HG02759 (cell line): ENCODE results near the gene ALG9.

Experiments
- ATAC-seq: cut with Tn5 transposase; IDR thresholded peaks from one replicate; pipeline ENCODE4 v1.9.1; 2021; ENCODE audit warnings: mild to moderate bottlenecking, moderate library complexity; ENCODE audit not compliant: unreplicated experiment

ALG9 gene

DNA sequence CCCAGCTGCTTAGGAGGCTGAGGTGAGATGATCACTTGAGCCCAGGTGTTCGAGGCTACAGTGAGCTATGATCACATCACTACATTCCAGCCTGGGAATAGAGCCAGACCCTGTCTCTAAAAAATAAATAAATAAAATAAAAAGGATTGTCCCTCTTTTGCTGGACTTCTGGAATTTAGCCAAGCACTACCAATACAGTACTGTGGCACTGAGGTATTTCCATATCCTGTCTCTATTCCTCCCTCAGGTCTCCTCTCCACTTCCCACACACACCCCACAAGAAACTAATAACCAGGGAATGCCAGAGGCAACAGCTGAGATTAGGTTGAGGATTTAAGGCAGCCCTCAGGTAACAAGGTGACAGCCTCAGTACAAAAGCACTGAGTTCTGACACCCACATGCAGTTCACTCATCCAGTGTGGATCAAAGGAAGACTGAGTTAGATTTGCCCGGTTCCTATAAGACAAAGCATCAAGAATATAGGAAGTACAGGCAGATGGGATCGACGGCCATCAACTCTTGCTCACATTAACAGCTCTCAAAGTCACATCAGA lies 100.7 kb downstream of the ALG9 start:
- no peak for ATAC-seq

DNA sequence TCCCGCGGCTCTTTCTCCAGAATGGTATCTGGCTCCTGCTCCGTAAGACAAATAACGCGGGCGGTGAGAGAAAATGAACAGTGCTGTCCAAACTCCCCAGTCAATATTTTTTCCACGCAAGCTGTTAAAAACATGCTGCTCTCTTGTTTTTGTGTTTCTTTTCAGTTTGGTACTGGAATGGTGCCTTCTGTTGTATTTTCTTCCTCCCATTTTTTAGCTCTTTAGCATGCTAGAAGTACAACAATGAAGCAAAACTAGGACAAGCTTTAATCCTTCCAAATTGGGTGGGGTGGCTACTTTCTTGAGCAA lies 104.6 kb downstream of the ALG9 start:
- no peak for ATAC-seq

DNA sequence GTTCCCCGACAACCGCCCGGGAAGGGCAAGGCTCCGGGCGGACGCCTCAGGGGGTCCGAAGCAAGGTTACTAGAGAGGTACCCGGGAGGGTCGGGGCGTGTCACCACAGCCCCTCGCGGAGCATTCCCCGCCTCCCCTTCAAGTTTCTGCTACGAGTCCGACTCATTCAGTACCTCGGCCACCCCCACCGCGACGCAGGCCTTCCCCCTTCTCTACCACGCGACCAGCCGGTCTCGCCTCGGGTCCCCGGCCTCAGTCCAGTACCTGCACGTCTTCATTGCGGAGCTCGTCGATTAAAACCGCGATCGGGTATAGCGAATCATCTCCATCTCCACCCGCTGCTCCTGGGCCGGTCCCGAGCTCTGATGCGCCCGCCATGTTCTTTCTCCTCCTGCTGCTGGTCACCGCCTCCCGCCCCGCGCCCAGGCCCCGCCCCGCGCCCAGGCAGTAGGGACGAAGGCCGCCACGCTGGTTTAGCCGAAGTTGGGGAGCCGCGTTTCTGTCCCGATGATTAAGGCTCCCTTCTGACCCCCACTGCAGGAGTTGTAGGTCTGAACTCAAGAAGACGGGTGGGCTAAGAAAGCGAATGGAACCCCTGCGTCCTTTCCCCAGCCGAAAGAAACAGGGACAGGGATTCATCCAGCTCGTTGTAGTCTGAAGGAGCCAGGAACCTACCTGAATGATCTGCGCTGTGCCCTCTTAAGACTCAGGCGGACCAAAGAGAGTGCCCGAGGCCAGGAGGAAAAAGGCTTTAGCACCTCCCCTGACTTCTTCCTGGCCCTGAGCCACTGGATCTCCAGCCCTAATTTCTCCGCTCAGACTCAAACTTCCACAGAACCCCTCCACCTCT lies 105.2 kb downstream of the ALG9 start, which contains the start of gene PPP2R1B:
Gene PPP2R1B (minus strand): TSS at position 406 of the 850 bp plus-strand sequence. CDS start 28 bp downstream, at position 378.
- peak; percentile 92 for ATAC-seq

DNA sequence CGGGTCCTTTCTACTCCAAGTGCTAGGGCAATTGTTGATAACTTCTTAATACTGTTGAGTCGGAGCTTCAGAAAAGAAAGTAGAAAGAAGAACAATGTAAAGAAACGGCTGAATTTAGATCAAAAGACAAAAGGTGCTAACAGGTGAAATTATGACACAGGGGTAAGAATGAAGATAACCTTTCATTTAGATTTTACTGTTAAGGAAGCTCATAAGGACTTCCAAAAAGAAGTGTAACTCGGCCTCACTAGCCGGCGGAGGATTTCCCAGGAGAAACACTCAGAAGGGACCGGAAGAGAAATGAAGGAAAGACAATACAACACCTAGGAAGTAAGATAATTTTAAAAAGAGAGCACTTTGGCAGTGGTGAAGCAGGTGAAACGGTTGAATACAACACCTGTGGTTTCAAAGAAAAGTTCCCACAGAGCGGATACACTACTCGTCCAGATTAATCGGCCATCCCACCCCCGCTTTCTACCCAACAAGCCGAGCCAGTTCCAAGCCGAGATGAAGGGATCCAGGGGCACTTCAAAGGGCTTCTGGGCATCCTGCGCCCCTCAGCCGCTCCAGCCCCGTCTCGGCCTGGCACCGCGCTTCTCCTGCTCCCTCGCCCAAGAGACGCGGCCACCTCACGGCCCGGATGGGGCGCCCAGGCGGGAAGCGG lies 105.9 kb downstream of the ALG9 start:
- ATAC-seq, result peak; percentile 45

DNA sequence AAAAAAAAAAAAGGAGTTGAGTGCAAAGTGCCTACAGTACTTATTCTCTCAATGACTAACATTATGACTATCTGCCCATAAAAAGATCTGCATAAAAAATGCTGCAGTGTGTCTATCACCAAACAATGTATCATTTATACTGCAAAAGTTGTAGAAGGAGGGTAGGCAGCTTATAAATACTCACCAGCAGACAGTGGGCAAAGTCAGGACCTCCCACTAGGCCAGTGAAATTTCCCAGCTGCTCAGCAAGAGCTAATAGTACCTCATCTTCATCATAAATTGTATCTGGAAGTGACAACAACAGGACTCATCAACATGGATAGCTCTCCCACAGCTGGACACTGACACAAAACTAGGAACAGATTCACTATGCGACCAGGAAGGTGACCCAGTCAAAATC lies 106.8 kb downstream of the ALG9 start:
- ATAC-seq, result no peak

DNA sequence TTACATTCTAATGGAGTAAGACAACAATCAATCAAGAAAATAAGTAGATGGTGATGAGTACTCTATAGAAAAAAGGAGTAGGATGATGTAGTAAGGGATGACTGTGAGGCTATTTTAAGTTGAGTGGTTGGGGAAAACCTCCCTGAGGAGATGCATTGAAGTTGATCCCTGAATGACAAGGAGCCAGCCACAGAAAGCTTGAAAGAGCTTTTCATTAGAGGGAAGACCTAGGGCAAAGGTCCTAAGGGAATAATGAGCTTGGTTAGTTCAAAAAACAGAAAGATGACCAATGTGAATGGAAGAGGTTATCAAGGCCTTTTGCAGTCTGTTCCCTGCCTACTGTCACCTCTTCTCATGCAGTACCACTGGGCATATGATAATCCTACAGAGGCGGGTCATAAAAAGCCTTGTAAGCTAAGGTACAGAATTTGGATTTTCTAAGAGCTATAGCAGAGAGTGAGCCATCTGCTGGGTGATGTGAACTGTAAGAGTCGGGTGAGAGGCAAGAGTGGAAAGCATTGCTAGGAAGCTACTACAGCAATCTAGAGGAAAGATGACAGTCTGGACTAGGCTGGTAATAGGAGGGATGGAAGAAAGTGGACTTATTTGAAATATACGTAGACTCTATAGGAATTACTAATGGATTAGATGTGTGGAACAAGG lies 108.3 kb downstream of the ALG9 start:
- no peak for ATAC-seq

DNA sequence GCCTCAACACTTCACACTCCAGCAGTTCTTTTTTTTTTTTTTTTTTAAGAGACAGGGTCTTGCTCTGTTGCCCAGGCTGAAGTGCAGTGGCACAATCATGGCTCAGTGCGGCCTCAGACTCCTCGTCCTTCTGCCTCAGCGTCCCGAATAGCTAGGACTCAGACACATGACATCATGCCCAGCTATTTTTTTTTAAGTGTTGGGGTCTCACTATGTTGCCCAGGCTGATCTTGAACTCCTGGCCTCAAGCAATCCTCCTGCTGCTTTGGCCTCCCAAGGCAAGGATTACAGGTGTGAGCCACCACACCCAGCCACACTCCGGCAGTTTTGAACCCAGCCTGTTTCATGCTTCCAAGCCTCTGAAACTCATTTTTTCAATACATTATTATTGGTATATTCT lies 108.9 kb downstream of the ALG9 start:
- no peak for ATAC-seq

DNA sequence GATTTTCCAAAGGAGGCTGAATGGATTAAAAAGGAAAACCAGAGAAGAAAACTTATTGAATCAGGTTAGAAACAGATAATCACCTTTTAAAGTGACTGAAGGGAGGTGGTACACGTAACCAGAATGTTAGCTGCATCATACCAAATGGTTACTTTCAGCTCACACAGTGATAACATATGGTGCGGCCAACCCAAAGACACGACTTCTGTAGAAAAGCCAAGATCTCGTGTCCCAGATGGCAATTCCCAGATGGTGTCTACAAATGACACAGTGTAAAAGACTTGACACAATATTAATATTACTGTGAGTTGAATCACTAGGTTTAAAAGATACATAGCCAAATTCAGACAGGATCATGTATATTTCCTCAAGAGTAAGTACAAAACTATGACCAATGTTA lies 110.3 kb downstream of the ALG9 start:
- ATAC-seq, result no peak

DNA sequence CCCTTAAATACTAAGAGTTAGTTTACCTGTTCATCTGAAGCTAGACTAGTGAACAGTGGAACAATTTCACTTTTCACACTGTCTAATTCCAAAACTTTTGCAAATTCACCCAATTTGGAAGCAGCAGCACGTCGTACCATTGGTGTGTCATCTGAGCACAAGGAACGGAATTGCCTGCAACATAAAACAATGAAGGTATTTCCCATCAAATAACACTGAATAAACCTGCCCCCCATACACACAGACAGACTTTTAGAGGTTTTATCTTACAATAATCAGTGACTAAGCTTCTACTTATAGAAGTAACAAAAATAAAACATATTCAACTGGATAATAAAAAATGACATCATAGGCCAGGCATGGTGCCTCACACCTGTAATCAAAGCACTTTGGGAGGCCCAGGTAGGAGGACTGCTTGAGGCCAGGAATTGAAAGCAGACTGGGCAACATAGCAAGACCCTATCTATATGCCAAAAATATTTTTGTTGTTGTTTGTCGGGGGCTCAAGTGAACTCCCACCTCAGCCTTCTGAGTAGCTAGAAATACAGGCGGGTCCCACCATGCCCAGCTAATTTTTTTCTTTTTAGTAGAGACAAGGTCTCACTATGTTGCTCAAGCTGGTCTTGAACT lies 111.5 kb downstream of the ALG9 start:
- no peak for ATAC-seq

DNA sequence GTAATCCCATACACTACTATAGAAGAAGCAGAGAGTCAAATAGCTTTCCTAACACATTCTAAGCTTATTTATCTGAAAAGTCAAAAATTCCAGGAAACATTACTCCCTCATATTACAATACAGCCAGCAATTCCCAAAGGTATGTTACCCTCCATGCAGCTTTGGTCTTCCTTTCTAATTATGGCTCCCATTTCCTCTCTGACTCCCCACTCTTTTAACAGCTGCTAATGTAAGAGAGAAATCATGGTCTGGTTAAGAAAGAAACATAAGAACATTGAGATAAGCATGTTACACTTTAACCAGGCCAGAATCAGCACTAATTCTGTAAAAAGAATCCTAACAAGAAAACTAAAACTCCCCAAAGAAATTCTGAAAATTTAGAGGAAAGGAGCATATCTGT lies 112.0 kb downstream of the ALG9 start:
- ATAC-seq, result no peak

DNA sequence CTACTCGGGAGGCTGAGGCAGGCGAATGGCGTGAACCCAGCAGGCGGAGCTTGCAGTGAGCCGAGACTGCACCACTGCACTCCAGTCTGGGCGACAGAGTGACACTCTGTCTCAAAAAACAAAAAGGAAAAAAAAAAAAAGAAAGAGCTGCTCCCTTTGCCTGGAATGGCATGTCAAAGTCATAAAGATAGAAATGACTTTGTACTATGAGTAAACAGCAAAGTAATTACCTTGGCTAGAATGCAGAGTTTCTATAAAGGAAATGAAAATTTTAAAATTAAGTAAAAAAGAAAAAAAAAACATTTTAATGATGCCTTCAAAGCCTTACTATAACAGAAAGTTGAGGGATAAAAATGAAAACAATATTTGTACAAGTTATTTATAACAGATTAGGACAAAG lies 115.3 kb downstream of the ALG9 start:
- no peak for ATAC-seq

DNA sequence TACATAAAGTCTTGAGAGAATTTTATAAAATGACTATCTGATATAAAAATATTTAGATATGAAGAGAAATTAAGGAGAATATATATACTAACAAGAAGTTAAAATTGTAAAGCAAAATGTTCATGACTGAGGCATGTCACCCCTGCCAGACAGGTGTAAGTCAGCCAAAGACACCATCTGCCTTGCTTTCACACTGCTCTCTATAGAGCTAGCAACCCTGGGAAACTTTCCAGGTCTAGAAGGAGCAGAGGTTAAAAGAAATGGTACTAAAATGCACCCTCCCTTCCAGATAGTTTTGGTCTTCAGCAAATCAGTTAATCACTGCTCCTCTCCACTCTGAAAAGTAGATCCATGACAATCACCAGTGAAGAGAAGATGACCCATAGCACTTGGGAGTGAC lies 121.7 kb downstream of the ALG9 start:
- ATAC-seq, result no peak

DNA sequence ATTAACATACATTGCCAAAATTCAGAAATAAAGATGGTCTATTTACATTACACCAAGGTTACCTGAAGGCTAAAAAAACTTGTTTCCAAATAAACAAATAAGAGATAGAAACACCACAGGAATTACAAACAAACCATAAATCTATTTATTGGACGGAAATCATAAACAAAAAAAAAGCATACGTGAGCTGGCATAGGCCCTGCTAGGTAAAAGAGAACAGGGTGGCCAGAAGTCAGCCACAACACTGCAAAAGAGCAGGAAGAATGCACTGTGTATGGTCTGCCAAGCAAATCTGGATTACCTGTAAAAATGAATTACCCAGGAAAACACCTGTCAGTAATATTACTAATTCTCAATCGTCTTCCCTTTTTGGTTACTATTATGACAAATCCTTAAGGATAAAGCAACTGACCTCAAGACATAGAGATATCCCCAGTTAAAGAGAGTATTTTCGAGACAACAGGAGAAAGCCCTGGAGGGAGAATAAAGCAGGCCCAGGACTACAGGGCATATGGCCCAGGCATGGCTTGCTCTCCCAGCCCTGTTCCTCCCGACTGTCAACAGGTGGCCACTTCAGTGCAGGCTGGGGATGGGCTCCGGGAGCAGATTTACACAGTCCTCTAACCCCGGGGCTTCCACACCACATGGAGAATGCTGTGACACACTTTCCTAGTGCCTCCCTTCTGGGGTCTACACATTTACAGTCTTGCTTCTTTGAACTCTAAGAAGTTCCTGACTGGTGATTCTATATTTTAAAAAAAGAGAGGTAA lies 123.2 kb downstream of the ALG9 start:
- no peak for ATAC-seq

DNA sequence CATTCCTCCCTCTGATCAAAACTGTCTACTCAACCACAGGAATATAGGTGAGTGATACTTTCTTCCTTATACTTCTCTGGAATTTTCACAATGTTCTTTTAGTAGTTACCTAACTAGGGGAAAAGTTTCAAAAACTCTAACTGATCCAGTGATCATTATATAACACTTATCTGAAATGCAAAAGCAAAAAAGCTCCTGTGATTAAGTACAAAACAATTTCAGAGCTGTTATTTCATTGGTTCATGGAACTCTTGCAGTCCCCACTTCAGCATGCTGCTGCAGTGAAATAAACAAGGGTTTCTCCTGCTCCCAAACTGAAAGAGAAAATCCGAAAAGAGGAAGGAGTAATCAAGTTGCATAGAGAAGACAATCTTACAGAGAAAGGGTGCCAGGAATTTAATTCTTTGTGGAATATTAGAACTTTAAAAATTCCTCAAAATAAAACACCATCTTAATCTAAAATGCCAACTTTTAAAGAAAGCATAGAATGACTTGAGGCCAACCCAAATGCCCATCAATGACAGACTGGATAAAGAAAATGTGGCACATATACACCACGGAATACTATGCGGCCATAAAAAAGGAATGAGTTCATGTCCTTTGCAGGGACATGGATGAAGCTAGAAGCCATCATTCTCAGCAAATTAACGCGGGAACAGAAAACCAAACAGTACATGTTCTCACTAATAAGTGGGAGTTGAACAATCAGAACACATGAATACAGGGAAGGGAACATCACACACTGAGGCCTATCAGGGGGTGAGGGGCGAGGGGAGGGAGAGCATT lies 125.5 kb downstream of the ALG9 start:
- ATAC-seq, result no peak

DNA sequence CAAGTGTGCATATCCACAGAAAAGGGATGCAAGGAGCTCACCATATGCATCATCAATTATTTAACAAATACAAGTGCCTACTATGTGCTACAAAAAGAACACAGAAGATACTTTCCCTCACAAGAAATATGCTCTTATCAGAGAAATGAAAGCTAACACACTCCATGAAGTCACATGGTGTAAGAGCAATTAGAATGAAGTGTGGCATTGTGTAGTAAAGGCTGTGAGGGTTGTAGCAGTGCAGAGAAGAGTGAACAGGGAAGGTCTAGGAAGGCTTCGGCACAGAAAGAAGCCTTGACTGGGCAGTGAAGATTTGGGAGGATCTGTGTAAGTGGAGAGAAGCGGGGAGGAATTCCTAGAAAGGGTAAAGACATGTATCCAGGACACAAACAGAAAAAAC lies 127.7 kb downstream of the ALG9 start:
- no peak for ATAC-seq

DNA sequence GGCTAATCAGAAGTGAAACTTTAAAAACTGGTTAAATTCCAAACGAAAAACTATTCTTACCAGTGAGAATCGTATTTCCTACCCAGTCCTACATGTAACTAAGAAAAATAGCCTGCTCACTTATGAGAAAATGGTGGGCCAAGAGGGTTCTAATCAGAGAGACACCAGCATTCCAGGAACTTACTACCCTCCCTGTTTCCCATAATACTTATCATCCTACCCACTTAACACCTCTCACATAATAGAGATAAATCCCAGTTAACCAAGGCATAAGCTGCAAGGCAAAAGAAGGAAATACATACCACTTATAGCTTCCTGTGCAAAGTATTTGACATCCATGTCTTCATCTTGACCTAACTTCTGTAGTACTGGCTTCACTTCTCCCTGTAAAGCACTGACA lies 129.6 kb downstream of the ALG9 start:
- no peak for ATAC-seq

DNA sequence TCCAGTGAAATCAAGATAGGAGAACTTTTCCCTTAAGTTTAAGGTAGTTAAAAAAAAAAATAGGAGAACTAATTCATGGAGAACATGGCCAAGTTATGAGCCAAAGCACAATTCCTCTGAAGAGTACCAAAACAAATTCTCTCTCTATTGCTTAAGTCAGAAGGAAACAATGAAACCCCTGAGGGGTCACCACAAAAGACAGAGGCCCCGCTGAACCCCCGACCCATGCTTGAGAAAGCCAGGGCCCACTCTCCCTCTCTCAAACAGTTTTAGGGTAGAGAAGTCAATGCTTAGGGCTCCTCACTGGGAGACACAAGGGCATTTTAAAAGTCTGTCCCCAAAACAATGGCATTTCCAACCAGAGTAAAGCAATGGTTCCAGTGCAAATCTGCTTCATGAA lies 132.1 kb downstream of the ALG9 start:
- ATAC-seq, result no peak

DNA sequence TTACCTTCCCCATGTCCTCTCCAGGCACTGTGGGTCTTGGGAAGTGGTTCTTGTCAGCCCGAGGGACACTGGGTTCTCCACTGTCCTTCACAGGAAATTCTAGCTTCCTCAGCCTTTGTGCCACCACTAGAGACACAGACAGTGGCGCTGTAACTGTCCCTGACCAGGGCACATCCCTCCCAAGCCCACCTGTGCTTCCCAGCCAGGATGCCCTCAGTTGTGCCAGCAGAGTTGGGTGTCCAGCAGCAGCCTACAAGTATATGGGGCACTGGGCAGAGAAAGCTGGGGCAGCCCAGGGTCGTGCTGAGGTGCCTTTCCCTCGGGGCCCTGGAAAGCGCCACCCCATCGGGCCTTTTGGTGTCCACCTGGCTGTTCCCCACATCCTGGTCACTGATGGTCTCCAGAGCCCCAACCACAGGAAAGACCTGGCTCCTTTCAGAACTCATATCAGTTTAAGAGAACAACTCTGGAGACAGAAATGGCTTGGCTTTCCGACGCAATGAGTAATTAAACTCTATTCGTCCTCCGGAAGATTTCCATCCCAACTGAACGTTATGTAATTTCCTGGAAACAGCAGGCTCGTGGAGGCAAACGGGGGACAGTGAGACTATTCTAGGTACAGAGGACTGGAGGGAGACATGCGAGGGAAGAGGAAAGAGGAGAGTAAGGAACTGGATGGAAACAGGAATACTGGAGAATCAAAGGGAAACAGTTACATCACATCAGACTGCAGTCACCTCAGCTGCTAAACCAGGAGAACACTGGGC lies 133.8 kb downstream of the ALG9 start:
- no peak for ATAC-seq
